GM23248 (cell line): ENCODE results near the gene MPHOSPH9. TPM values are rescaled to one million over a fixed set of nuclear protein-coding genes. Genes with fewer than 3 reads are reported as not detected.

Experiments used
- DNase-seq: peaks from one replicate; pipeline ENCODE4 v3.0.0-alpha.2; 2015
- H2AFZ ChIP-seq: fragments of 200-600 bp; sonication (generic); 2 replicates; pipeline ENCODE4 v1.6.1; 2016; ENCODE audit warnings: antibody characterized with exemption
- H3F3A ChIP-seq: fragments of 200-600 bp; sonication (generic); 2 replicates; pipeline ENCODE4 v1.6.1; 2016; ENCODE audit warnings: mild to moderate bottlenecking, antibody characterized with exemption, mixed run types; ENCODE audit not compliant: insufficient read depth
- H3K27ac ChIP-seq: fragments of 200-600 bp; sonication (generic); 2 replicates; pipeline ENCODE4 v1.5.1; 2016; ENCODE audit warnings: mild to moderate bottlenecking
- H3K27me3 ChIP-seq: fragments of 200-600 bp; sonication (generic); replicated peaks from 2 replicates; pipeline ENCODE4 v1.6.1; 2016; ENCODE audit warnings: mild to moderate bottlenecking; ENCODE audit not compliant: insufficient read depth
- H3K36me3 ChIP-seq: fragments of 200-600 bp; sonication (generic); 2 replicates; pipeline ENCODE4 v1.6.1; 2016; ENCODE audit warnings: low read depth, mild to moderate bottlenecking
- H3K4me1 ChIP-seq: fragments of 200-600 bp; sonication (generic); 2 replicates; pipeline ENCODE4 v1.6.1; 2016; ENCODE audit warnings: mild to moderate bottlenecking; ENCODE audit not compliant: insufficient read depth
- H3K4me2 ChIP-seq: fragments of 200-600 bp; sonication (generic); one replicate; pipeline ENCODE4 v1.6.1; 2016; ENCODE audit warnings: mild to moderate bottlenecking; ENCODE audit not compliant: unreplicated experiment
- H3K4me3 ChIP-seq: fragments of 200-600 bp; sonication (generic); 2 replicates; pipeline ENCODE4 v1.5.1; 2016; ENCODE audit warnings: mild to moderate bottlenecking
- H3K79me2 ChIP-seq: fragments of 200-600 bp; sonication (generic); 2 replicates; pipeline ENCODE4 v1.6.1; 2016; ENCODE audit warnings: mild to moderate bottlenecking; ENCODE audit not compliant: insufficient read depth
- H3K9ac ChIP-seq: fragments of 200-600 bp; sonication (generic); 2 replicates; pipeline ENCODE4 v1.6.1; 2016; ENCODE audit warnings: mild to moderate bottlenecking
- H3K9me2 ChIP-seq: fragments of 200-600 bp; sonication (generic); 2 replicates; pipeline ENCODE4 v1.6.1; 2016; ENCODE audit warnings: mixed run types, mild to moderate bottlenecking, moderate library complexity; ENCODE audit not compliant: insufficient read depth
- H3K9me3 ChIP-seq: fragments of 200-600 bp; sonication (generic); one replicate; pipeline ENCODE4 v1.6.1; 2017; ENCODE audit warnings: low read depth
- H4K20me1 ChIP-seq: fragments of 200-600 bp; sonication (generic); 2 replicates; pipeline ENCODE4 v1.6.0; 2016; ENCODE audit not compliant: insufficient read depth
- EZH2 ChIP-seq: fragments of 200-600 bp; sonication (generic); IDR thresholded peaks from 2 replicates; pipeline ENCODE4 v1.6.1; 2018; ENCODE audit warnings: antibody characterized with exemption, mild to moderate bottlenecking; ENCODE audit not compliant: insufficient read depth, poor library complexity, severe bottlenecking
- EZH2phosphoT487 ChIP-seq: fragments of 200-600 bp; sonication (generic); IDR thresholded peaks from 2 replicates; pipeline ENCODE4 v1.6.1; 2018; ENCODE audit warnings: antibody characterized with exemption, moderate library complexity, mild to moderate bottlenecking, low read depth; ENCODE audit not compliant: insufficient read depth
- WGBS, 2 experiments: methylation state at CpG; one replicate each; pipeline ENCODE4 v1.1.6; 2015 to 2017; ENCODE audit warnings: low lambda C conversion rate in 2 of 2, low coverage in 1 of 2; ENCODE audit errors: missing lambda C conversion rate in 2 of 2; 5-methylcytosine and 5-hydroxymethylcytosine counted together
- in situ Hi-C: fragments of 300-500 bp; cut with MboI; formaldehyde crosslinking; loops from 2 replicates; pipeline ENCODE4 v1.15.0; 2020
- polyA plus RNA-seq: library from polyadenylated mRNA; unstranded; fragments of >200 nt; fragmentation: Nextera tagmentation; extraction: Ambion mirVana; gene quantifications from 2 replicates; pipeline ENCODE4 v1.2.1, GENCODE V29; 2016
- total RNA-seq: library from RNA; depleted of rRNA; stranded (reverse); fragments of >200 nt; shearing (Covaris generic); gene quantifications from 2 replicates; pipeline ENCODE4 v1.2.3, GENCODE V29; 2014

MPHOSPH9 gene
- total and polyA plus RNA-seq, 2 experiments from 2014 or later, result 18.0 to 51.6 TPM

GRCh38 chr12:123142518-123142840 is 90.5 kb downstream of the MPHOSPH9 start:
- Histone ChIP-seq H3K27ac (peak overlapping the region; percentile 53), H3K9me2 (no peaks in the 10 kb centered on the region), H2AFZ (no peak overlapping the region), H3K27me3 (no peaks in the 10 kb centered on the region), H3K4me1 (peaks cover 36% of the 10 kb centered on the region), H3K9me3 (no peaks in the 10 kb centered on the region), H3K36me3 (no peaks in the 10 kb centered on the region), H4K20me1 (no peaks in the 10 kb centered on the region), H3K4me3 (no peak overlapping the region), H3K4me2 (no peak overlapping the region), H3K9ac (no peak overlapping the region), H3F3A (peaks cover 19% of the 10 kb centered on the region), H3K79me2 (peaks cover 32% of the 10 kb centered on the region; the same call in 1 of the 2 replicates)
- no peak for DNase-seq
- TF ChIP-seq EZH2phosphoT487, result no peak
- no peak for TF ChIP-seq EZH2
- in situ Hi-C loops, result loop anchor here (10.0 kb wide), 1 partner anchor 98 kb away; no protein-coding TSS in a partner anchor
- 41 to 45% methylated on average over 5 of the region's 5 CpGs for WGBS, 2 experiments

DNA sequence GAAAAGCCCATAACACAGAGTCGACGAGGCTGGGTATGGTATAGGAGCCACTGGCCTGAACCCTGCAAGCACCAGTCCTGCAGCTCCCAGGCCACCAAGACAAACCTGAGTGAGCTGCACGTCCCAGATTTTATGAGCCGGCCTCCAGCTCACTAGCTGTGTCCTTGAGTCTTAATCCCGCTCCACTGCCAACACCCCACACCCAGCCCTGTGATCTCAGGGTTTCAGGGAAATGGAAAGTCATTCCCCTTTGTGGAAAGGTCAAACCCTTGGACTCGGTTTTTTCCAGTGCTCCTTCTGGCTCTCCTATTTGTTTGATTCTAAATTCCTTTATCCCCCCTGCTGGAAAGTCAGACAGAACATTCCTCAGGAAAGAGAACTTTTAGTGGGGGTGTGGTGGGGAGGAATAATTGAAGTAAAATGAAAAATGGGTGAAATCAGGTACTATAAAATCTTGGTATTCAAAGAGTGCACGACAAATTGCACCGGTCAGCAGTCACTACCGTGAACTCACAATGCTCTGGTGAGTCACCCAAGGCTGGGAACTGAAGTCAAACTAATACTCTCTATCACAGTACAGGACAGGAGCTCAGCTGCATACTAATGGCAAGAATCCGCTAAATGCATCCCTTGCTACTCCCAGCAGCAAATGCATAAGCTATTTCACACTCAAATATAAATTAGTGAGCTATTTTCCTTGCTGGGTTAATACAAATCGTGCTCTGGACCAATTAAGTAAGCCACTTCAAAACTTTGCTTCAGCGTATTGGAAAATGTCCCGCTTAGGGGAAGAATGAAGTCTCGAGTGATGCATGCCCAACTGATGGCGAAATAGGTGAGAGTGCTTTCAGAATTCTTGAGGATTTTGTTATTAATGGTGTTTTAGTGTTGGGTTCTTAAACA is 91.1 kb downstream of the MPHOSPH9 start:
- no peak for TF ChIP-seq EZH2phosphoT487
- no peak for TF ChIP-seq EZH2
- Histone ChIP-seq H3K9me3 (no peaks in the 10 kb centered on the region), H3K4me3 (0 out of 2 replicates have a peak overlapping the region, but pooled peaks have one; percentile 32), H3K9me2 (no peaks in the 10 kb centered on the region), H3K9ac (peak overlapping the region; percentile 19; the same call in 1 of the 2 replicates), H3F3A (peaks cover 19% of the 10 kb centered on the region), H3K36me3 (no peaks in the 10 kb centered on the region), H2AFZ (0 out of 2 replicates have a peak overlapping the region, but pooled peaks have one; percentile 15), H3K4me2 (peak overlapping the region; percentile 58), H4K20me1 (no peaks in the 10 kb centered on the region), H3K27me3 (no peaks in the 10 kb centered on the region), H3K27ac (peak overlapping the region; percentile 53), H3K79me2 (peaks cover 28% of the 10 kb centered on the region; the same call in 1 of the 2 replicates), H3K4me1 (peaks cover 36% of the 10 kb centered on the region)
- 22 to 28% methylated on average over 15 of the region's 15 CpGs for WGBS, 2 experiments
- in situ Hi-C loops, result loop anchor here (10.0 kb wide), 1 partner anchor 97 kb away; no protein-coding TSS in a partner anchor
- DNase-seq, result peak; percentile 91

GRCh38 chr12:123140676-123141614 is 92.0 kb downstream of the MPHOSPH9 start:
- in situ Hi-C loops, result loop anchor here (10.0 kb wide), 1 partner anchor 96 kb away; no protein-coding TSS in a partner anchor
- H3F3A ChIP-seq, result peaks cover 19% of the 10 kb centered on the region
- 82 to 83% methylated on average over 6 of the region's 6 CpGs for WGBS, 2 experiments
- 0 out of 2 replicates have a peak overlapping the region, but pooled peaks have one; percentile 1 for H2AFZ ChIP-seq
- H3K27ac ChIP-seq, result peak overlapping the region; percentile 53
- no peaks in the 10 kb centered on the region for H3K9me2 ChIP-seq
- H3K9me3 ChIP-seq, result no peaks in the 10 kb centered on the region
- no peak overlapping the region for H3K9ac ChIP-seq
- H3K4me1 ChIP-seq, result peaks cover 36% of the 10 kb centered on the region
- no peak for TF ChIP-seq EZH2
- TF ChIP-seq EZH2phosphoT487, result no peak
- no peak for DNase-seq
- peak overlapping the region; percentile 58 for H3K4me2 ChIP-seq
- no peaks in the 10 kb centered on the region for H3K36me3 ChIP-seq
- H4K20me1 ChIP-seq, result no peaks in the 10 kb centered on the region
- H3K27me3 ChIP-seq, result no peaks in the 10 kb centered on the region
- H3K79me2 ChIP-seq, result peaks cover 22% of the 10 kb centered on the region; the same call in 1 of the 2 replicates
- no peak overlapping the region for H3K4me3 ChIP-seq
